Hepatocyte (in vitro differentiated cells): ENCODE results near the gene HEY2.

Experiments
- EZH2 ChIP-seq: fragments of 200-600 bp; sonication (generic); IDR thresholded peaks from 2 replicates; pipeline ENCODE4 v1.6.1; 2016; ENCODE audit warnings: antibody characterized with exemption, mild to moderate bottlenecking, borderline replicate concordance
- EZH2phosphoT487 ChIP-seq: fragments of 200-600 bp; sonication (generic); IDR thresholded peaks from one replicate; pipeline ENCODE4 v1.6.1; 2018; ENCODE audit warnings: antibody characterized with exemption, mild to moderate bottlenecking, low read depth, moderate library complexity; ENCODE audit not compliant: unreplicated experiment, severe bottlenecking
- TF ChIP-seq, protein P1 (sequence below): fragments of 200-600 bp; sonication (generic); IDR thresholded peaks from 2 replicates; pipeline ENCODE4 v1.5.1; 2016; ENCODE audit warnings: antibody characterized with exemption, mild to moderate bottlenecking; ENCODE audit not compliant: poor library complexity

DNA sequence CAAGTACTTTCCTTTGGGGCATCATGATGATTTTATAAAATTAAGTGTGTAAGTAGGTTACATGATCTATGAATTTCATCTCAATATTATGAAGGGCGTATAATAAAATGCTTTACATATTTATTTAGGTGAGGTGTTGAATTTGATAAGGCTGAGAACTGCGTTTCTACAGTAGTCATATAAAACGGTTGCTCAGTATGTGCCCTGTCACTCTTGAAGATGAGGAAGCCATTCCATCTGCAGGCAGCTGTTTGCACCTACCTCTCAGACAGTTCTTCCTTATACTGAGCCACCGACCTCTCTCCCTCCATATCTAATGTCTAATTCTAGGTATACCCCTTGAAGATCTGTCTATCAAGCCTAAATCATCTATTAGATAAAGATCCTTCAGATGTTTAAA, 57.4 kb downstream of the HEY2 start:
- TF ChIP-seq, protein P1, sequence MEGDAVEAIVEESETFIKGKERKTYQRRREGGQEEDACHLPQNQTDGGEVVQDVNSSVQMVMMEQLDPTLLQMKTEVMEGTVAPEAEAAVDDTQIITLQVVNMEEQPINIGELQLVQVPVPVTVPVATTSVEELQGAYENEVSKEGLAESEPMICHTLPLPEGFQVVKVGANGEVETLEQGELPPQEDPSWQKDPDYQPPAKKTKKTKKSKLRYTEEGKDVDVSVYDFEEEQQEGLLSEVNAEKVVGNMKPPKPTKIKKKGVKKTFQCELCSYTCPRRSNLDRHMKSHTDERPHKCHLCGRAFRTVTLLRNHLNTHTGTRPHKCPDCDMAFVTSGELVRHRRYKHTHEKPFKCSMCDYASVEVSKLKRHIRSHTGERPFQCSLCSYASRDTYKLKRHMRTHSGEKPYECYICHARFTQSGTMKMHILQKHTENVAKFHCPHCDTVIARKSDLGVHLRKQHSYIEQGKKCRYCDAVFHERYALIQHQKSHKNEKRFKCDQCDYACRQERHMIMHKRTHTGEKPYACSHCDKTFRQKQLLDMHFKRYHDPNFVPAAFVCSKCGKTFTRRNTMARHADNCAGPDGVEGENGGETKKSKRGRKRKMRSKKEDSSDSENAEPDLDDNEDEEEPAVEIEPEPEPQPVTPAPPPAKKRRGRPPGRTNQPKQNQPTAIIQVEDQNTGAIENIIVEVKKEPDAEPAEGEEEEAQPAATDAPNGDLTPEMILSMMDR, result no peak
- no peak for TF ChIP-seq EZH2phosphoT487
- no peak for TF ChIP-seq EZH2
